K562 (cell line): ENCODE results near the gene SDS. TPM values are rescaled to one million over a fixed set of nuclear protein-coding genes. Genes with fewer than 3 reads are reported as not detected.
A peak's percentile ranks its signal among the peaks of the same experiment; 100 is the strongest.

ENCODE experiments used
- BCOR ChIP-seq: fragments of 450-650 bp; IDR thresholded peaks from 2 replicates; pipeline ENCODE4 v1.6.1; 2016
- BHLHE40 ChIP-seq: IDR thresholded peaks from 2 replicates; pipeline ENCODE4 v1.6.1; 2011; ENCODE audit warnings: low read length, improper control_type of control experiment
- CREBBP ChIP-seq: IDR thresholded peaks from one replicate; pipeline ENCODE4 v1.6.1; 2012; ENCODE audit warnings: low read depth, mild to moderate bottlenecking, control low read depth, inconsistent platforms, low read length
- FOS ChIP-seq: IDR thresholded peaks from 3 replicates; pipeline ENCODE4 v1.6.1; 2011; ENCODE audit not compliant: insufficient read length; ENCODE audit errors: extremely low read depth
- GATAD2A ChIP-seq: fragments of 450-650 bp; IDR thresholded peaks from 2 replicates; pipeline ENCODE4 v1.6.1; 2017
- HDAC3 ChIP-seq: fragments of 450-650 bp; IDR thresholded peaks from 2 replicates; pipeline ENCODE4 v1.6.1; 2018; ENCODE audit warnings: borderline replicate concordance, mild to moderate bottlenecking, moderate library complexity; ENCODE audit not compliant: partially characterized antibody
- MEF2D ChIP-seq: conservative IDR thresholded peaks from 2 replicates; pipeline ENCODE4 v1.6.1; 2016; ENCODE audit warnings: low read depth, missing genetic modification characterization, missing compliant biosample characterization
- MTA2 ChIP-seq: fragments of 450-650 bp; IDR thresholded peaks from 2 replicates; pipeline ENCODE4 v1.6.1; 2016; ENCODE audit warnings: low read depth
- RFX7 ChIP-seq: fragments of 250-450 bp; sonication (Bioruptor Pico); IDR thresholded peaks from 2 replicates; pipeline ENCODE4 v1.5.1; 2021; ENCODE audit warnings: mild to moderate bottlenecking
- STAT5A ChIP-seq: IDR thresholded peaks from 2 replicates; pipeline ENCODE4 v1.6.1; 2012; ENCODE audit warnings: low read length, inconsistent platforms, borderline replicate concordance
- TAF7 ChIP-seq: fragments of 450-650 bp; IDR thresholded peaks from 2 replicates; pipeline ENCODE4 v1.6.1; 2016; ENCODE audit warnings: missing genetic modification characterization, missing compliant biosample characterization
- TOE1 ChIP-seq, 2 experiments: fragments of 450-650 bp in 1 of 2; sonication (generic) in 1 of 2; formaldehyde crosslinking in 1 of 2; IDR thresholded peaks; 2 replicates each; pipeline versions ENCODE4 v1.7.1 to v1.8.0; 2016 to 2022; ENCODE audit warnings: borderline replicate concordance in 2 of 2, mild to moderate bottlenecking in 2 of 2, antibody characterized with exemption in 1 of 2, inconsistent platforms in 1 of 2, low read depth in 1 of 2, missing genetic modification reagents in 1 of 2, moderate library complexity in 1 of 2
- ZFPM2 ChIP-seq: fragments of 250-450 bp; sonication (Bioruptor Pico); IDR thresholded peaks from 2 replicates; pipeline ENCODE4 v1.5.1; 2022; ENCODE audit warnings: mild to moderate bottlenecking
- ZNF133 ChIP-seq: fragments of 250-450 bp; sonication (Bioruptor Pico); IDR thresholded peaks from 2 replicates; pipeline ENCODE4 v1.4.0; 2020; ENCODE audit warnings: mild to moderate bottlenecking
- ZNF551 ChIP-seq: fragments of 250-450 bp; sonication (Bioruptor Pico); IDR thresholded peaks from 2 replicates; pipeline ENCODE4 v1.5.0; 2021; ENCODE audit warnings: mild to moderate bottlenecking, moderate library complexity
- ZNF766 ChIP-seq: fragments of 200-800 bp; sonication (Bioruptor generic); conservative IDR thresholded peaks from 2 replicates; pipeline ENCODE4 v1.6.1; 2016; ENCODE audit warnings: missing genetic modification characterization, missing compliant biosample characterization
- ZNF830 ChIP-seq: fragments of 250-450 bp; sonication (Bioruptor Pico); IDR thresholded peaks from 2 replicates; pipeline ENCODE4 v1.5.0; 2021; ENCODE audit warnings: mild to moderate bottlenecking
- polyA plus RNA-seq, 8 experiments: library from polyadenylated mRNA; depleted of rRNA in 4 of 8; stranded (reverse) in 5 of 8; unstranded in 3 of 8; fragments of >200 nt; fragmentation: Nextera tagmentation in 2 of 8; fragmentation: Illumina TruSeq in 1 of 8; extraction: Ambion mirVana in 2 of 8; extraction: Trizol in 1 of 8; gene quantifications; 2 replicates each; pipeline versions ENCODE4 v1.2.1 to v1.2.3, GENCODE V29; 2011 to 2014; ENCODE audit warnings: inconsistent platforms in 1 of 8, missing spikeins in 1 of 8
- total RNA-seq, 7 experiments: library from RNA; depleted of rRNA in 6 of 7; stranded (reverse); fragments of >200 nt in 6 of 7; fragmentation: Illumina TruSeq in 2 of 7; extraction: Trizol in 2 of 7; gene quantifications; 2 replicates each; pipeline versions ENCODE4 v1.2.1 to v1.2.3, GENCODE V29; 2011 to 2021; ENCODE audit warnings: low replicate concordance in 1 of 7
- TF ChIP-seq, protein P1 (sequence below): fragments of 250-450 bp; sonication (Bioruptor Pico); IDR thresholded peaks from 2 replicates; pipeline ENCODE4 v1.5.0; 2021; ENCODE audit warnings: mild to moderate bottlenecking, moderate library complexity
- TF ChIP-seq, protein P2 (sequence below), 2 experiments: fragments of 450-650 bp; conservative IDR thresholded peaks; 2 replicates each; pipeline ENCODE4 v1.6.1; 2017; ENCODE audit warnings: mild to moderate bottlenecking in 2 of 2, moderate library complexity in 2 of 2

SDS gene
- total and polyA plus RNA-seq, 9 of the 15 experiments (the other 6 are each of a cell fraction or from before 2014, with no cell fraction given): 0.07 to 1.1 (median 0.12) TPM; not detected in 1

DNA sequence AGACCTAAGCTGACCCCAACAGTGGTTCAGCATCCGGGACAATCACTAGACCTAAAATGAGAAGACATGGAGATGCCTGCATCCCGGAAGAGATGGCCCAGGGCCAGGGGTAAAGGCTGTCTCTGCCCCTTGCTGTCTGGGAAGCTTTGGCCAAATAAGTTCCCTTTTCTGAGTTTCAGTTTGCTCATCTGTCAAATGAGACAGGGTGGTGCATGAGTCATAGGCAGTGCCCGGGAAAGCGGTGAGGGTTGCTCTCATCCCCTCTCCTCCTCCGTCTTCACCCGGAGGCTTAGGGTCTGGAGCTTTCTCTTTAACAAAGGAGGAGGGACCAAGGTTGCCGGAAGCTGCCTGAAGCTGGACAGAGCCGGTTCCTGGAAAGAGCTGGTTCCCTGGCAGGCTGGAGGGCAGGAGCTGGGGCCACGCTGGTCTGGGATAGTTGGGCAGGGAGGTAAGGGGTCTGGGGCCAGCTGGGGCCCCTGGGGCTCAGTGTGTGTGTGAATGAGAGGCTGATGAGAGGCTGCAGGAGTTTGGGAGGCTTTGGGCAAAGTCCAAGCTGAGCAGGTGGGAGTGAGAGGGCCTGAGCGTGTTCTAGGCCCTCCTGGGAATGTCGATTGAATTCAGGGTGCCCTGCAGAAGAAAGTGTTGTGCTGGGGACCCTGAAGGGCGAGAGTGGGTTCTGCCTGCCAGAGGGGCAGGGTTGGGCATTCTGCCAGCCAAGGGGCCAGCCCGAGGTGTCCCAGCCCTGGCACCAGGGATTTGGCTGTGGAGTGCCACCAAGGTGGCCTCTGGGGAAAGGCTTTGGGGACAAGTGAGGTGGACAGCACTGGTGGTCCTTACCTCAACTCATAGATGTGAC, 18.6 kb upstream of the SDS start, which contains the start of gene SDSL (continued):
- no peak for TF ChIP-seq ZNF551 (CRISPR knock-in tag)
- no peak for TF ChIP-seq HDAC3
- TF ChIP-seq TOE1 (IDR thresholded peaks at IDR 0.05; ENCODE audit: borderline replicate concordance): peak; percentile 59; the same call in 1 of the 2 replicates
- no peak for TF ChIP-seq TOE1 (CRISPR knock-in tag; IDR thresholded peaks at IDR 0.05; ENCODE audit: borderline replicate concordance, low read depth)
- TF ChIP-seq ZNF830 (CRISPR knock-in tag): peak; percentile 82; the same call in 1 of the 2 replicates
- no peak for TF ChIP-seq STAT5A
- TF ChIP-seq GATAD2A: no peak; the same call in none of the 2 replicates
- no peak for TF ChIP-seq MTA2
- TF ChIP-seq ZNF766 (CRISPR knock-in tag): peak; percentile 88
- no peak for TF ChIP-seq ZFPM2 (CRISPR knock-in tag)
- TF ChIP-seq RFX7 (CRISPR knock-in tag): 0 out of 2 replicates have a peak, but pooled peaks have one; percentile 20
- TF ChIP-seq BHLHE40: no peak; the same call in 1 of the 2 replicates
- TF ChIP-seq, protein P1, sequence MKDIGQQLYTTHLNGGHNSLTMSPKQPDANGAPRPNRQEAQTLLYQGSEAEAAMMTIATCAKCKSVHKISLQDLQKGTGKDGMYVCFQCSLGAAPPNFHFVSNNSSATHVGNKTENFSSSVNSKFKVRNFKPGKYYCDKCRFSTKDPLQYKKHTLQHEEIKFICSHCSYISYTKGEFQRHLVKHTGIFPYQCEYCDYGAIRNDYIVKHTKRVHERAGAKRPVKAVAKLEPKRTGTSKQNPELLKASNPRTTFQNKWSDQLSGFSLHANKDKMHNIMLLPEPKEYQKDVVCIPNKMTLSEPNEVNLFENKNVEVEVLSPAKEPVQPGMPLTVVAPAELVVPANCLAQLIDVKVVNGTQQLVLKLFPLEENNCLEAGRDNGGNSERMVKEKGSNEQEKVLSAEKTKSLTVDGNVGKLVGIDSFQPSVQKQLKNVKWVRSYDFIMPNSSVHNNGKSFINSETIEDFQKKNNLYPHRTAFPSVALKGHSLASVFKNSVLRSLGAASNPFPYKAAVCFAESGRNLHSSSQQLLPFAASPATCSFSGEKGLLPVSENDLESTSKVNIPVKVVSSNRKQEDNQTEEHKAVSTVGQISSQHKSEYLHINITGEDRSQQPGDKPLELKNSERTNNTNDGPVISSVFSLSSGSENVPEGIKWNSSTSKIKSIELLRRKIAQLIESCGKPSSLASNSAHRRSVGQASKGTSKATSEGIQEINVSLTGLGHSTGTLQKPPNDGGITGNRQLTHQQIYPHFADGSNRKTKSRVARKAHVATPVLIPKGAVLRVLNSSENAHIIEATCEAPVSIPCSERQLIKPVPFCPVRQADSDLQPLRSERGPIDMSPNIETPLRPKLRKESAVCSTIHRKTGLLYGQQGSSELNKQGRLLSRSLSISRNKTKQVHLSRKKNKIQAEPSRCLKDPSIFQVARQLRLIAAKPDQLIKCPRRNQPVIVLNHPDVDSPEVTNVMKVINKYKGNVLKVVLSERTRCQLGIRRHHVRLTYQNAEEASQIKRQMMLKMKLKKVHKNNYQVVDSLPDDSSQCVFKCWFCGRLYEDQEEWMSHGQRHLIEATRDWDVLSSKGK: no peak
- TF ChIP-seq, protein P2, sequence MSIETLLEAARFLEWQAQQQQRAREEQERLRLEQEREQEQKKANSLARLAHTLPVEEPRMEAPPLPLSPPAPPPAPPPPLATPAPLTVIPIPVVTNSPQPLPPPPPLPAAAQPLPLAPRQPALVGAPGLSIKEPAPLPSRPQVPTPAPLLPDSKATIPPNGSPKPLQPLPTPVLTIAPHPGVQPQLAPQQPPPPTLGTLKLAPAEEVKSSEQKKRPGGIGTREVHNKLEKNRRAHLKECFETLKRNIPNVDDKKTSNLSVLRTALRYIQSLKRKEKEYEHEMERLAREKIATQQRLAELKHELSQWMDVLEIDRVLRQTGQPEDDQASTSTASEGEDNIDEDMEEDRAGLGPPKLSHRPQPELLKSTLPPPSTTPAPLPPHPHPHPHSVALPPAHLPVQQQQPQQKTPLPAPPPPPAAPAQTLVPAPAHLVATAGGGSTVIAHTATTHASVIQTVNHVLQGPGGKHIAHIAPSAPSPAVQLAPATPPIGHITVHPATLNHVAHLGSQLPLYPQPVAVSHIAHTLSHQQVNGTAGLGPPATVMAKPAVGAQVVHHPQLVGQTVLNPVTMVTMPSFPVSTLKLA (conservative IDR thresholded peaks at IDR 0.05): peak in 1 of 2 experiments; percentile 67; a peak in 2 of 4 replicates
- TF ChIP-seq CREBBP: no peak
- TF ChIP-seq TAF7: peak; percentile 89
- TF ChIP-seq BCOR: peak; percentile 41; the same call in 1 of the 2 replicates
- 0 out of 2 replicates have a peak, but pooled peaks have one; percentile 10 for TF ChIP-seq MEF2D (tag)
- TF ChIP-seq ZNF133 (CRISPR knock-in tag): no peak
- TF ChIP-seq FOS: peak; percentile 74
